ENCODE results near the gene EPB41L4A. TPM values are rescaled to one million over a fixed set of nuclear protein-coding genes. Genes with fewer than 3 reads are reported as not detected.

The EPB41L4A gene
- total RNA-seq, 1 experiment from 2014 or later, result 5.2 TPM

- no peak overlapping the region for H3K27ac Mint-ChIP-seq
- ChIA-PET POLR2A (no interaction called here), CTCF (no interaction called here)
- ATAC-seq (no peak), DNase-seq (ENCODE audit: low spot score) (no peak)
- H3K27me3 Mint-ChIP-seq (ENCODE audit: low read depth), result no peaks in the 10 kb centered on the region
- no peak overlapping the region for H3K4me3 Mint-ChIP-seq
- peaks cover 5% of the 10 kb centered on the region for H3K4me1 Mint-ChIP-seq
- TF ChIP-seq AR (CRISPR knock-in tag; IDR thresholded peaks at IDR 0.05) (no peak), HMGXB4 (CRISPR knock-in tag; IDR thresholded peaks at IDR 0.05) (no peak), IRF2 (CRISPR knock-in tag; IDR thresholded peaks at IDR 0.05; ENCODE audit: borderline replicate concordance, low read depth) (no peak), OVOL2 (CRISPR knock-in tag; IDR thresholded peaks at IDR 0.05; ENCODE audit: borderline replicate concordance) (no peak), EMX1 (CRISPR knock-in tag; IDR thresholded peaks at IDR 0.05) (no peak), E2F4 (CRISPR knock-in tag; IDR thresholded peaks at IDR 0.05; ENCODE audit: borderline replicate concordance, low read depth) (no peak), JUN (CRISPR knock-in tag; IDR thresholded peaks at IDR 0.05) (no peak), SMAD3 (CRISPR knock-in tag; IDR thresholded peaks at IDR 0.05; ENCODE audit: borderline replicate concordance) (no peak), ZNF671 (CRISPR knock-in tag; IDR thresholded peaks at IDR 0.05) (no peak), ZNF423 (CRISPR knock-in tag; IDR thresholded peaks at IDR 0.05) (no peak), USF2 (CRISPR knock-in tag; IDR thresholded peaks at IDR 0.05) (no peak), MYBL2 (CRISPR knock-in tag; IDR thresholded peaks at IDR 0.05) (no peak), ZNF425 (CRISPR knock-in tag; conservative IDR thresholded peaks at IDR 0.05) (no peak)
- no peaks in the 10 kb centered on the region for H3K36me3 Mint-ChIP-seq
- H3K9me3 Mint-ChIP-seq, result no peaks in the 10 kb centered on the region
Measured at GRCh38 chr5:112283943-112284929, 134.8 kb downstream of the EPB41L4A start.

- no peaks in the 10 kb centered on the region for H3K9me3 Mint-ChIP-seq
- H3K36me3 Mint-ChIP-seq, result no peaks in the 10 kb centered on the region
- no peak for ATAC-seq
- no peak overlapping the region for H3K4me3 Mint-ChIP-seq
- H3K27ac Mint-ChIP-seq, result no peak overlapping the region
- ChIA-PET CTCF (no interaction called here), POLR2A (no interaction called here)
- peaks cover 5% of the 10 kb centered on the region for H3K4me1 Mint-ChIP-seq
- DNase-seq (ENCODE audit: low spot score), result no peak
- TF ChIP-seq NFE2L1 (CRISPR knock-in tag; IDR thresholded peaks at IDR 0.05), result no peak
- TF ChIP-seq NFYB (CRISPR knock-in tag; conservative IDR thresholded peaks at IDR 0.05; ENCODE audit: low read depth), result no peak
- no peak for TF ChIP-seq ZNF671 (CRISPR knock-in tag; IDR thresholded peaks at IDR 0.05)
- no peaks in the 10 kb centered on the region for H3K27me3 Mint-ChIP-seq (ENCODE audit: low read depth)
Measured at GRCh38 chr5:112283034-112283582, 136.0 kb downstream of the EPB41L4A start.
